ENCODE data around the gene KIF20B. TPM values are rescaled to one million over a fixed set of nuclear protein-coding genes. Genes with fewer than 3 reads are reported as not detected.

Gene KIF20B
- total and polyA plus RNA-seq, 4 donors: 1.1 to 10.2 (median 3.4) TPM

- TF ChIP-seq CTCF (IDR thresholded peaks at IDR 0.05; ENCODE audit: control extremely low read depth, extremely low read depth): no peak
- ATAC-seq (ENCODE audit: insufficient read depth, low FRiP score) (no peak), DNase-seq (no peak)
- H3K9ac ChIP-seq (ENCODE audit: insufficient read depth in 1 of 2, low read length in 2 of 2): no peak overlapping the region
- no peak overlapping the region for H3K4me3 ChIP-seq
- WGBS, 2 donors: 84 to 97% methylated on average over 4 of the region's 4 CpGs
- no peaks in the 10 kb centered on the region for H3K4me1 ChIP-seq (ENCODE audit: control insufficient read depth in 5 of 5, insufficient read depth in 5 of 5, low read length in 5 of 5)
- H3K27me3 ChIP-seq (ENCODE audit: control insufficient read depth in 3 of 3, insufficient read depth in 3 of 3, low read length in 2 of 3): no peaks in the 10 kb centered on the region
- H3K9me3 ChIP-seq (ENCODE audit: control insufficient read depth in 4 of 4, insufficient read depth in 3 of 4, low read length in 3 of 4): no peaks in the 10 kb centered on the region
- H3K36me3 ChIP-seq (ENCODE audit: control insufficient read depth in 4 of 4, insufficient read depth in 4 of 4, low read length in 4 of 4): no peaks in the 10 kb centered on the region
- no peak overlapping the region for H3K27ac ChIP-seq (ENCODE audit: low read depth in 1 of 2, low read length in 1 of 2)
Measured at GRCh38 chr10:89692416-89692815, 9.0 kb upstream of the KIF20B start.

- 95 to 97% methylated on average over 5 of the region's 5 CpGs for WGBS, 2 donors
- no peaks in the 10 kb centered on the region for H3K9me3 ChIP-seq (ENCODE audit: control insufficient read depth in 4 of 4, insufficient read depth in 3 of 4, low read length in 3 of 4)
- TF ChIP-seq CTCF (IDR thresholded peaks at IDR 0.05; ENCODE audit: control extremely low read depth, extremely low read depth): no peak
- H3K27me3 ChIP-seq (ENCODE audit: control insufficient read depth in 3 of 3, insufficient read depth in 3 of 3, low read length in 2 of 3): no peaks in the 10 kb centered on the region
- H3K27ac ChIP-seq (ENCODE audit: low read depth in 1 of 2, low read length in 1 of 2): no peak overlapping the region
- DNase-seq (no peak), ATAC-seq (ENCODE audit: insufficient read depth, low FRiP score) (no peak)
- no peaks in the 10 kb centered on the region for H3K36me3 ChIP-seq (ENCODE audit: control insufficient read depth in 4 of 4, insufficient read depth in 4 of 4, low read length in 4 of 4)
- no peak overlapping the region for H3K9ac ChIP-seq (ENCODE audit: insufficient read depth in 1 of 2, low read length in 2 of 2)
- no peaks in the 10 kb centered on the region for H3K4me1 ChIP-seq (ENCODE audit: control insufficient read depth in 5 of 5, insufficient read depth in 5 of 5, low read length in 5 of 5)
- H3K4me3 ChIP-seq: no peak overlapping the region
Measured at GRCh38 chr10:89693176-89693575, 8.2 kb upstream of the KIF20B start.

- no peaks in the 10 kb centered on the region for H3K27me3 ChIP-seq (ENCODE audit: control insufficient read depth in 3 of 3, insufficient read depth in 3 of 3, low read length in 2 of 3)
- DNase-seq: no peak
Measured at GRCh38 chr10:89695307-89695706, 6.1 kb upstream of the KIF20B start.

More at GRCh38 chr10:89695307-89695706, 6.1 kb upstream of the KIF20B start:
- no peak overlapping the region for H3K4me3 ChIP-seq
- WGBS, 2 donors: 83 to 91% methylated on average over 3 of the region's 3 CpGs
- no peak overlapping the region for H3K9ac ChIP-seq (ENCODE audit: insufficient read depth in 1 of 2, low read length in 2 of 2)
- no peak for ATAC-seq (ENCODE audit: insufficient read depth, low FRiP score)
- H3K9me3 ChIP-seq (ENCODE audit: control insufficient read depth in 4 of 4, insufficient read depth in 3 of 4, low read length in 3 of 4): no peaks in the 10 kb centered on the region
- no peak overlapping the region for H3K27ac ChIP-seq (ENCODE audit: low read depth in 1 of 2, low read length in 1 of 2)
- TF ChIP-seq CTCF (IDR thresholded peaks at IDR 0.05; ENCODE audit: control extremely low read depth, extremely low read depth): no peak
- H3K4me1 ChIP-seq (ENCODE audit: control insufficient read depth in 5 of 5, insufficient read depth in 5 of 5, low read length in 5 of 5): peaks cover 0 to 4% (median 1%) of the 10 kb centered on the region in 5 donors
- no peaks in the 10 kb centered on the region for H3K36me3 ChIP-seq (ENCODE audit: control insufficient read depth in 4 of 4, insufficient read depth in 4 of 4, low read length in 4 of 4)

Measured in lung (tissue), 12 donors.